Measurements from ENCODE around the gene IQCM.
"Not testable (repeated sequence)": the region's sequence is repeated elsewhere in the genome, so short reads cannot be mapped to it uniquely, and the experiment has no call there.

Gene IQCM

GRCh38 chr4:149555146-149555545 lies 260.5 kb downstream of the IQCM start:
- no peak for DNase-seq

GRCh38 chr4:149553959-149554520 lies 261.6 kb downstream of the IQCM start:
- no peak for DNase-seq

GRCh38 chr4:149552601-149553000 lies 263.0 kb downstream of the IQCM start:
- no peak for DNase-seq

GRCh38 chr4:149549911-149550310 lies 265.7 kb downstream of the IQCM start:
- peak in 1 of 2 experiments; percentile 3 for DNase-seq

- DNase-seq = peak in 1 of 2 experiments; percentile 16
Measured at GRCh38 chr4:149534779-149535178, 280.9 kb downstream of the IQCM start.

- no peak for DNase-seq
Measured at GRCh38 chr4:149531861-149532260, 283.8 kb downstream of the IQCM start.

GRCh38 chr4:149523039-149523438 lies 292.6 kb downstream of the IQCM start:
- DNase-seq = no peak

- DNase-seq = peak; percentile 47 to 81
Measured at GRCh38 chr4:149521611-149522425, 293.8 kb downstream of the IQCM start.

GRCh38 chr4:149518471-149518870 lies 297.2 kb downstream of the IQCM start:
- no peak for DNase-seq

- DNase-seq = no peak
Measured at GRCh38 chr4:149513081-149513480, 302.6 kb downstream of the IQCM start.

- DNase-seq = no peak
Measured at GRCh38 chr4:149512501-149512900, 303.1 kb downstream of the IQCM start.

- no peak for DNase-seq
Measured at GRCh38 chr4:149511558-149512298, 303.9 kb downstream of the IQCM start.

GRCh38 chr4:149507309-149507708 lies 308.3 kb downstream of the IQCM start:
- not testable (repeated sequence) for DNase-seq

- no peak for DNase-seq
Measured at GRCh38 chr4:149500806-149501205, 314.8 kb downstream of the IQCM start.

GRCh38 chr4:149499726-149500125 lies 315.9 kb downstream of the IQCM start:
- DNase-seq = no peak

GRCh38 chr4:149498246-149498645 lies 317.4 kb downstream of the IQCM start:
- DNase-seq = no peak

GRCh38 chr4:149493492-149493891 lies 322.2 kb downstream of the IQCM start:
- DNase-seq = no peak

- DNase-seq = no peak
Measured at GRCh38 chr4:149489321-149489720, 326.3 kb downstream of the IQCM start.

GRCh38 chr4:149486861-149487260 lies 328.8 kb downstream of the IQCM start:
- DNase-seq = no peak

GRCh38 chr4:149468669-149469068 lies 347.0 kb downstream of the IQCM start:
- DNase-seq = not testable (repeated sequence)

GRCh38 chr4:149466446-149466845 lies 349.2 kb downstream of the IQCM start:
- DNase-seq = no peak

- DNase-seq = no peak
Measured at GRCh38 chr4:149465955-149466354, 349.7 kb downstream of the IQCM start.

GRCh38 chr4:149443537-149443936 lies 372.1 kb downstream of the IQCM start:
- no peak for DNase-seq

GRCh38 chr4:149441338-149441737 lies 374.3 kb downstream of the IQCM start:
- no peak for DNase-seq

Measured in NCI-H446 (cell line).